ENCODE data around the gene HRH3. TPM values are rescaled to one million over a fixed set of nuclear protein-coding genes. Genes with fewer than 3 reads are reported as not detected.

The HRH3 gene
- total RNA-seq, 1 experiment from 2014 or later: 1.8 TPM

GRCh38 chr20:62225820-62226635, 6.0 kb upstream of the HRH3 start:
- no peak overlapping the region for H2AK5ac ChIP-seq (ENCODE audit: insufficient read length, low read length)
- H2BK5ac ChIP-seq (ENCODE audit: insufficient read length, low read length): no peak overlapping the region
- no peaks in the 10 kb centered on the region for H3K79me2 ChIP-seq (ENCODE audit: insufficient read depth, low read length)
- no peak for TF ChIP-seq CTCF (conservative IDR thresholded peaks at IDR 0.05)
- no peak overlapping the region for H3K4ac ChIP-seq (ENCODE audit: low read depth, low read length)
- no peak overlapping the region for H2BK20ac ChIP-seq (ENCODE audit: low read depth, low read length, poor library complexity, severe bottlenecking)
- H2BK120ac ChIP-seq (ENCODE audit: low read depth, low read length, poor library complexity, severe bottlenecking): no peak overlapping the region
- no peak overlapping the region for H3K4me3 Mint-ChIP-seq
- H2BK12ac ChIP-seq (ENCODE audit: insufficient read length, low read depth, low read length): no peak overlapping the region
- H2AFZ ChIP-seq (ENCODE audit: low read length): no peak overlapping the region
- H3K27ac ChIP-seq (ENCODE audit: insufficient read length, low read depth, low read length): no peak overlapping the region
- no peaks in the 10 kb centered on the region for H3K9me3 Mint-ChIP-seq
- no peak overlapping the region for H4K5ac ChIP-seq (ENCODE audit: insufficient read length, low read depth, low read length)
- H3T11ph ChIP-seq (ENCODE audit: low read length): no peak overlapping the region
- no peak overlapping the region for H3K9ac ChIP-seq (ENCODE audit: extremely low read depth, insufficient read length, low read length)
- H3K27me3 Mint-ChIP-seq (ENCODE audit: low read depth): peaks cover 54% of the 10 kb centered on the region
- no peaks in the 10 kb centered on the region for H4K20me1 ChIP-seq (ENCODE audit: control insufficient read depth, insufficient read depth, insufficient read length)
- H3K27ac Mint-ChIP-seq: no peak overlapping the region
- no peak overlapping the region; the same call in 1 of the 2 replicates for H3K14ac ChIP-seq (ENCODE audit: insufficient read depth, low read length)
- H4K91ac ChIP-seq (ENCODE audit: insufficient read length, low read depth, low read length): no peak overlapping the region
- no peak for DNase-seq
- no peaks in the 10 kb centered on the region for H3K36me3 Mint-ChIP-seq (ENCODE audit: insufficient read depth in 1 of 3, low read depth in 3 of 3)
- no peak overlapping the region for H3K23ac ChIP-seq (ENCODE audit: insufficient read length, low read depth, low read length)
- H3K27me3 ChIP-seq (ENCODE audit: insufficient read depth, low read length): peaks cover 7% of the 10 kb centered on the region; the same call in 1 of the 2 replicates
- no peak overlapping the region for H3K4me2 ChIP-seq (ENCODE audit: insufficient read depth, insufficient read length, low read length)
- no peak overlapping the region for H2BK15ac ChIP-seq (ENCODE audit: low read depth, low read length)
- no peaks in the 10 kb centered on the region; the same call in 1 of the 2 replicates for H3K4me1 ChIP-seq (ENCODE audit: insufficient read depth, low read length)
- no peaks in the 10 kb centered on the region for H3K9me3 ChIP-seq (ENCODE audit: control insufficient read depth, low read depth, low read length)
- no CpG with 5 or more reads among the region's 17 CpGs for WGBS (ENCODE audit: extremely low coverage, insufficient read length, low lambda C conversion rate)
- peaks cover 2% of the 10 kb centered on the region for H3K23me2 ChIP-seq (ENCODE audit: insufficient read length, low read depth, low read length, poor library complexity, severe bottlenecking)
- H3K4me1 Mint-ChIP-seq: peaks cover 8 to 9% of the 10 kb centered on the region in 2 experiments
- H3K18ac ChIP-seq (ENCODE audit: insufficient read length, low read depth, low read length): no peak overlapping the region
- H3K79me1 ChIP-seq (ENCODE audit: insufficient read depth, low read depth, low read length, poor library complexity, severe bottlenecking): no peaks in the 10 kb centered on the region
- H3K56ac ChIP-seq (ENCODE audit: insufficient read length, low read depth, low read length): no peak overlapping the region
- H4K8ac ChIP-seq (replicated peaks; ENCODE audit: insufficient read length, low read depth, low read length): no peak overlapping the region
